EL (cell line): ENCODE data around the gene LRRC49.

Experiments
- DNase-seq: peaks from one replicate; pipeline ENCODE4 v3.0.0-alpha.2; 2016

Gene LRRC49

DNA sequence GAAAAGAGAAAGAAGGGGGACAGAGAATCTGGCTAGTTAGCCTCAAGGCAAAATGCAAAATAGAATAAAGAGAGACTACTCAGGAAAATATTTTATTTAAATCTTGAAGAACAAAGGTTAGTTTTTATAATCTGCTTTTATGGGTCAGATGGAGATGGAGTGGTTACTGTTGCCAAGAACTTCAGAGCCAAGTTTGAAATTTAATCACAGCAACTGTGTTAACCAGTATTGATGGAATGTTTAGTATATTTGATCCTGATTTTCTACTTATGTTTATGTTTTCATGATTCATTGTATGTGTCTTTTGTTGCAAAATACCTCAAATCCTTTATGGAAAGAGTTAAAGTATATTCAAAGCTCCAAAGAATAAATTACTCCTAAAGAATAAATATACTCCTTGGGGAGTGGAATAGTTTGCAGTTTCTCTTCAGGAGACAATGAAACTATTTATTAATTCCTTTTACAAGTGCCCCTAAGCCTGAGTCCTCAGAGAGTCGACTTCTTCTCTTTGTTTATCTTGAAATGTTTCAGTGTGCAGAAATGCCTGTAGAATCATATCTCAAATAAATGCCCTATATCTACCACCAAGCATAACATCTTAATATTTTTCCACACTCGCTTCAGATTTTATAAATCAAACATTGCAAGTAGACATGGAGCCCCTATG lies 161.8 kb downstream of the LRRC49 start:
- no peak for DNase-seq

GRCh38 chr15:71055461-71055860 lies 162.8 kb downstream of the LRRC49 start:
- DNase-seq, result peak; percentile 38

- no peak for DNase-seq
These were observed 163.5 kb downstream of the LRRC49 start for GRCh38 chr15:71056111-71056510.

GRCh38 chr15:71057143-71057542 lies 164.5 kb downstream of the LRRC49 start:
- no peak for DNase-seq

DNA sequence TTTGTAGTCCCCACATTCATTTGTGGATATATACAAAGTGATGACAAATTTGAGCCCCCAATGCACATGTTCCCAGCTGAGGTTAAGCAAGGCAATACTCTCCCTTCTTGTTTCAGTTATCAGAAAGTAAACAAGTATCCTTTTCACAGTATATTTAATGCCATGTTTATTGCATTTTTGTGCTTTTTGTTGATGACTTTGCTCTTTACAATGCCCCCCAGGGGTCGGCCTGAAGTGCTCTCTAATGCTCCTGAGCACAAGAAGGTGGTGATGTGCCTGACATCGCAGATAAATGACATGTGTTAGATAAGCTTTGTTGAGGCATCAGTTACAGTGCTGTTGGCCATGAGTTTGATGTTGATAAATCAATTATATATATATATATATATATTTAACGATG lies 165.0 kb downstream of the LRRC49 start:
- no peak for DNase-seq

DNA sequence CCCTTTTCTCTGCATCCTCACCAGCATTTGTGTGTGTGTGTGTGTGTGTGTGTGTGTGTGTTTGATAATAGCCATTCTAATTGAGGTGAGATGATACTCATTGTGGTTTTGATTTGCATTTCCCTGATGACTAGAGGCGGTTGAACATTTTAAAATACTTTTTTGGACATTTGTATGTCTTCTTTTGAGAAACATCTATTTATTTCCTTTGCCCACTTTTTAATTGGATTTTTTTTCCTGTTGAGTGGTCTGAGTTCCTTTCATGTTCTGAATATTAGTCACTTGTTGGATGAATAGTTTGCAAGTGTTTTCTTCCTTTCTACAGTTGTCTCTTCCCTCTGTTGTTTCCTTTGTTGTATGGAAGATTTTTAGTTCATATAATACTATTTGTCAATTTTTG lies 168.4 kb downstream of the LRRC49 start:
- DNase-seq, result peak; percentile 66

- peak; percentile 71 for DNase-seq
These were observed 174.4 kb downstream of the LRRC49 start for GRCh38 chr15:71066983-71067382.

- DNase-seq, result no peak
These were observed 177.1 kb downstream of the LRRC49 start for GRCh38 chr15:71069693-71070092.

GRCh38 chr15:71071529-71071928 lies 178.9 kb downstream of the LRRC49 start:
- DNase-seq, result no peak

DNA sequence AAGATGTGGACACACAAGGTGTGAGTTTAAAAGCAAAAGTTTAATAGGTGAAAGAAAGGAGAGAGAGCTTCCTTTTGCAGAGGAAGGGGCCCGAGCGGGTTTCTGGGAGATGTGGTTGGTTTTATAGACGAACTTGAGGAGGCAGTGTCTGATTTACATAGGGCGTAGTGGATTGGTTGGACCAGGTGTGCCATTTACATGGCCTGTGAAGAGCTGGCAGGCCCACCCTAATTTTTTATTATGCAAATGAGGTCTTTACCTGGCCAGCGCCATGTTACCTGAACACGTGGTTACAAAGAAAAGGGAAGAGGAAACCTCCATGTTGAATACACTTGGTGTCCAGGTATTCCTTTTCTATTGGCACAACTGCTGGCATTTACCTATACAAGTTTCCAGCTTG lies 179.8 kb downstream of the LRRC49 start:
- DNase-seq, result no peak

GRCh38 chr15:71078506-71079207 lies 186.0 kb downstream of the LRRC49 start:
- no peak for DNase-seq

- DNase-seq, result peak; percentile 93
These were observed 186.8 kb downstream of the LRRC49 start for GRCh38 chr15:71079208-71080044.

DNA sequence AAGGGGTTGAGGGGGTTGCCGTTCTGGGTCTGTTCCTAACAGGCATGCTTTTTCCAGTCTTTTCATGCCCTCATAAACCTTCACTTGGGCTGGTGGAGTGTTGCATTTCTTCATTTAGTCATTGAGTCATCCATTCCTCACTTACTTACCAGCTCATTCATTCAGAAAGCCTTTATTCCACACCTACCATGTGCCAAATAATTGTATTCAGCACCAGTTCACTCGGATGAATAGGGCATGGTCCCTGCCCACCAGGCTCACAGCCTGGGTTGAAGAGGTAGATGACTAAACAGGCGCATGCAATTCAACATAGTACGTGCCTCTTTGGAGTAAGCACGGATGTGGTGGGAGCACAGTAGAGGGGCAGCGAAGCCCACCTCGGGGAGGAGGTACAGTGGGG lies 187.5 kb downstream of the LRRC49 start:
- DNase-seq, result no peak

DNA sequence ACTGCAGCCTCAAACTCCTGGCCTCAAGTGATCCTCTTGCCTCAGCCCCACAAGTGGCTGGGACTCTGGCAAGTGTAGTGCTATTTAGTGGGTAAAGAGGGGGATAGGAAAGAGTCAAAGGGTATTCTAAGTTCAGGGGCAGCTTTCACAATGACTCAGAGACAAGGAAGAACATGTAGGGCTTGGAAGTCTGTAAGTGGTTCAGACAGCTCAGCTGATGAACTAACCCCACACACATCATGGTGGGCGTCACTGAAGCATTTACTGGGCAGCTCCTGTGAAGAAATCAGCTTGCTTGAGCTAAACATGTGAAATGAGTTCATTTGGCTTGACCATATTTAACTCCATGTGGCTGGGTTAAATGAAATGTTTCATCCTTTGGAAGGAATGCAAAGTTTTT lies 188.1 kb downstream of the LRRC49 start:
- DNase-seq, result peak; percentile 81

GRCh38 chr15:71082803-71083202 lies 190.2 kb downstream of the LRRC49 start:
- DNase-seq, result no peak

DNA sequence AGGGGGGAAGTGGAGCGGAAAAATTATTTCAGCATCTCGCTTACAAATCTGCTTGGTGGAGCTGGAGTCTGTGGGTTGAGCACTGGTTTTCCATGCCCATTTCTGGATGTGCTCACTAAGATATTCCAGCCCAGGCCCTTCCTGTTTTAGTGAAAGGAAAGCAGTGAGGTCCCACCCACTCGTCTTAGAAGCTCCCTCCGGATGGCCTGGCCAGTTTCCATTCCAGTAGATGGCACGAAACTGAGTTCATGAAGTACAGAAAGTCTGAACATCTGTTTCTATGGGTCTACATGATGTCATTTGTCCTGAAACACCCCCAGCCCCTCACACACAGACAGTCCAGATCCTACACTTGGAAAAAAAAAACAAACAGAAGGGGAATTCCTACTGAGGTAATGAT lies 190.7 kb downstream of the LRRC49 start:
- peak; percentile 68 for DNase-seq

- DNase-seq, result no peak
These were observed 191.6 kb downstream of the LRRC49 start for GRCh38 chr15:71084264-71084663.

GRCh38 chr15:71085809-71086208 lies 193.2 kb downstream of the LRRC49 start:
- DNase-seq, result no peak

GRCh38 chr15:71088155-71088554 lies 195.5 kb downstream of the LRRC49 start:
- DNase-seq, result no peak

- no peak for DNase-seq
These were observed 196.1 kb downstream of the LRRC49 start for GRCh38 chr15:71088683-71089082.

DNA sequence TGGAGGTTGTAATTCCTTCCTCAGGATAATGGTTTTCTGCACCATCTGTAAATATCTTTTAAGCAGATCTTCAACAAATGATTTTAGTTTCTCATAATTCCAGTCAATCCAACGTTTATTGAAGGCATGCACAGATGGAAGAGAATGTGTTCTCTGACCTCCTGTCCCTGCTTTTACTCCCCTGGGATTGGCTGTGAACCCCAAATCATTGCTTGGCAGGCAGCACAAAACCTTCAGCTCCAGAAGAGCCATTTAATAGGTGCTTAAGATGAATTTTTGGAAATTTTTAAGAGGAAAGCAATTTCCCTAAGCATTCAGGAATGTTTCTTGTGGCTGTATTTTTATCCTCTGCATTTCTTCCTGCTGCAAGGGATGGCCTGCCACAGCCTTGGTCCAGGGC lies 197.2 kb downstream of the LRRC49 start:
- DNase-seq, result no peak

DNA sequence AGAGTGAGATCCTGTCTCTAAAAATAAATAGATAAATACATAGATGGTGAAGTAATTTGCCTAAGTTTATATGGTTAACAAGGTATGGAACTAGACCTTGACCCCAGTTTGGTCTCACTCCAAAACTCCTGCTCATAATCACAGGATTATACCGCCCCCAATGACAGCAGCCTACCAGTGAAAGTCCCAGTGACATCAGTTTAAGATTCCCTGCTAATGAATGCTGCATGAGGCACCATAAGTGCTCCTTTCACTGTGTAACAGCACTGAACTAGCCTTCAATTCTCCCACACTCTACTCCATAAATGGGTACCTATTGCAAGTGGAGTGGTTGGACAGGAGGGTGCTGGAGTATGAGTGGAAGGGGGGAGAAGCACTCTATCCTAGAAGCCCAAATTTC lies 199.0 kb downstream of the LRRC49 start:
- DNase-seq, result no peak

DNA sequence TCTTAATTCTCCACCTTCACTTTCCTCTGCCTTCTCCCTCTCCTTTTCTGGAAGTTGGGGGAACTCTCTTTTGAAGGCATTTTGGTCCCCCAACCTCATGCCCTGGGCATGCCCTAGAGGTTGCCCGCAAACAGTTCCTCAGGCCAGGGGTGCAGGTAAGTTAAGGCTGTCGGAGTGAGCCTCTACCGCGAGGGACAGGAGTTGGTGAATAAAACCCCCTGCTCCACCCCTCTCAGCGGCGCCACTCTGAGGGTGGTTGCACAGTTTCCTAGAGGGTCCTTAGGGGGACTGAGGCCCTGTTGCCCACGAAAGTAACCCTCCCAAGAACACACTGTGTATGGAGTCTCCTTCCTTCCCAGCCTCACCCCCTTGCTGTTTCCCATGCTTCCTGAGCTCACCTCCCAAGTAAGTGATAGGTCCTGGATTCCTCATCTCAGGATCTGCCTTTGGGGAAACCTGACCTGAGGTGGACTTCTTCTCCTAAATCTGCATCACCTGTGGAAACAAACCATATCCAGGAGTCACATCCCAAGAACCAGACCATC lies 199.5 kb downstream of the LRRC49 start:
- DNase-seq, result no peak
